Measurements from ENCODE around the gene ANO3.

ANO3 gene

GRCh38 chr11:26649884-26650283 is 318.0 kb downstream of the ANO3 start:
- DNase-seq, result peak; percentile 47

- no peak for DNase-seq
Observed at GRCh38 chr11:26651916-26652315, 320.0 kb downstream of the ANO3 start.

GRCh38 chr11:26655287-26655686 is 323.4 kb downstream of the ANO3 start:
- DNase-seq, result no peak

GRCh38 chr11:26662916-26663315 is 331.0 kb downstream of the ANO3 start:
- no peak for DNase-seq

- DNase-seq, result no peak
Observed at GRCh38 chr11:26665036-26665435, 333.1 kb downstream of the ANO3 start.

GRCh38 chr11:26665946-26666345 is 334.0 kb downstream of the ANO3 start:
- no peak for DNase-seq

- DNase-seq, result no peak
Observed at GRCh38 chr11:26675233-26675928, 343.5 kb downstream of the ANO3 start.

GRCh38 chr11:26676641-26677040 is 344.7 kb downstream of the ANO3 start:
- DNase-seq, result no peak

GRCh38 chr11:26677566-26677965 is 345.6 kb downstream of the ANO3 start:
- DNase-seq, result no peak

GRCh38 chr11:26687351-26687750 is 355.4 kb downstream of the ANO3 start:
- no peak for DNase-seq

GRCh38 chr11:26688701-26689100 is 356.8 kb downstream of the ANO3 start:
- no peak for DNase-seq

GRCh38 chr11:26696330-26696729 is 364.4 kb downstream of the ANO3 start:
- DNase-seq, result no peak

GRCh38 chr11:26698224-26698623 is 366.3 kb downstream of the ANO3 start:
- no peak for DNase-seq

GRCh38 chr11:26700574-26701235 is 368.8 kb downstream of the ANO3 start:
- DNase-seq, result no peak

GRCh38 chr11:26702406-26702805 is 370.5 kb downstream of the ANO3 start:
- DNase-seq, result no peak

GRCh38 chr11:26703411-26704191 is 371.7 kb downstream of the ANO3 start:
- no peak for DNase-seq

- DNase-seq, result no peak
Observed at GRCh38 chr11:26704249-26704648, 372.3 kb downstream of the ANO3 start.

- DNase-seq, result no peak
Observed at GRCh38 chr11:26706181-26706580, 374.3 kb downstream of the ANO3 start.

- no peak for DNase-seq
Observed at GRCh38 chr11:26708736-26709456, 377.0 kb downstream of the ANO3 start.

GRCh38 chr11:26710489-26710888 is 378.6 kb downstream of the ANO3 start:
- no peak for DNase-seq

GRCh38 chr11:26712497-26712896 is 380.6 kb downstream of the ANO3 start:
- no peak for DNase-seq

All from SHP77 treated with DMSO at 0.1 percent for 48 hours (cell line).